ENCODE measurements around the gene FAM184A.

FAM184A gene

GRCh38 chr6:118917546-118918328 lies 160.7 kb downstream of the FAM184A start:
- TF ChIP-seq CTCF (IDR thresholded peaks at IDR 0.05; ENCODE audit: borderline replicate concordance, extremely low read depth, low read length, poor library complexity, severe bottlenecking), result no peak
- no peak for TF ChIP-seq EZH2 (IDR thresholded peaks at IDR 0.05; ENCODE audit: borderline replicate concordance, low read depth, low read length, severe bottlenecking)
- ATAC-seq (ENCODE audit: insufficient read depth, low read depth) (no peak), DNase-seq (no peak)
- no peak overlapping the region for H2AFZ ChIP-seq (ENCODE audit: low read depth, low read length)
- H3K4me1 ChIP-seq (ENCODE audit: insufficient read depth, low read length), result no peaks in the 10 kb centered on the region
- peaks cover 92% of the 10 kb centered on the region for H3K36me3 ChIP-seq (ENCODE audit: insufficient read depth, low read length)
- no peaks in the 10 kb centered on the region for H4K20me1 ChIP-seq (ENCODE audit: insufficient read depth, low read length)
- H3K4me2 ChIP-seq (ENCODE audit: insufficient read depth, low read length), result no peak overlapping the region
- no peak overlapping the region for H3K9ac ChIP-seq (ENCODE audit: low read depth, low read length)
- H3K27ac ChIP-seq (ENCODE audit: low read length), result no peak overlapping the region
- no peaks in the 10 kb centered on the region; the same call in 1 of the 2 replicates for H3K79me2 ChIP-seq (ENCODE audit: insufficient read depth, low read length)
- H3K4me3 ChIP-seq (ENCODE audit: low read depth in 1 of 2, low read length in 2 of 2), result no peak overlapping the region
- H3K27me3 ChIP-seq (ENCODE audit: insufficient read depth, low read length, poor library complexity), result no peaks in the 10 kb centered on the region
- H3K9me3 ChIP-seq (ENCODE audit: insufficient read depth, low read length, severe bottlenecking), result no peaks in the 10 kb centered on the region

GRCh38 chr6:118914598-118914997 lies 163.9 kb downstream of the FAM184A start:
- no peak for ATAC-seq (ENCODE audit: insufficient read depth, low read depth)
- Histone ChIP-seq H3K27ac (ENCODE audit: low read length) (no peak overlapping the region), H4K20me1 (ENCODE audit: insufficient read depth, low read length) (no peaks in the 10 kb centered on the region; the same call in 1 of the 2 replicates), H3K4me2 (ENCODE audit: insufficient read depth, low read length) (no peak overlapping the region), H3K4me1 (ENCODE audit: insufficient read depth, low read length) (no peaks in the 10 kb centered on the region), H3K27me3 (ENCODE audit: insufficient read depth, low read length, poor library complexity) (no peaks in the 10 kb centered on the region), H3K4me3 (ENCODE audit: low read depth in 1 of 2, low read length in 2 of 2) (no peak overlapping the region), H3K9me3 (ENCODE audit: insufficient read depth, low read length, severe bottlenecking) (no peaks in the 10 kb centered on the region), H3K79me2 (ENCODE audit: insufficient read depth, low read length) (peaks cover under 1% of the 10 kb centered on the region; the same call in 1 of the 2 replicates), H2AFZ (ENCODE audit: low read depth, low read length) (no peak overlapping the region), H3K9ac (ENCODE audit: low read depth, low read length) (no peak overlapping the region), H3K36me3 (ENCODE audit: insufficient read depth, low read length) (peaks cover 91% of the 10 kb centered on the region)
- no peak for TF ChIP-seq EZH2 (IDR thresholded peaks at IDR 0.05; ENCODE audit: borderline replicate concordance, low read depth, low read length, severe bottlenecking)
- no peak for TF ChIP-seq CTCF (IDR thresholded peaks at IDR 0.05; ENCODE audit: borderline replicate concordance, extremely low read depth, low read length, poor library complexity, severe bottlenecking)
- DNase-seq, result no peak

- H3K27ac ChIP-seq (ENCODE audit: low read length), result no peak overlapping the region
- ATAC-seq (ENCODE audit: insufficient read depth, low read depth) (no peak), DNase-seq (no peak)
- H3K27me3 ChIP-seq (ENCODE audit: insufficient read depth, low read length, poor library complexity), result no peaks in the 10 kb centered on the region
- H3K4me1 ChIP-seq (ENCODE audit: insufficient read depth, low read length), result no peaks in the 10 kb centered on the region
- H3K9me3 ChIP-seq (ENCODE audit: insufficient read depth, low read length, severe bottlenecking), result no peaks in the 10 kb centered on the region
- no peak for TF ChIP-seq CTCF (IDR thresholded peaks at IDR 0.05; ENCODE audit: borderline replicate concordance, extremely low read depth, low read length, poor library complexity, severe bottlenecking)
- TF ChIP-seq EZH2 (IDR thresholded peaks at IDR 0.05; ENCODE audit: borderline replicate concordance, low read depth, low read length, severe bottlenecking), result no peak
- no peak overlapping the region for H2AFZ ChIP-seq (ENCODE audit: low read depth, low read length)
- no peak overlapping the region for H3K4me2 ChIP-seq (ENCODE audit: insufficient read depth, low read length)
- H3K4me3 ChIP-seq (ENCODE audit: low read depth in 1 of 2, low read length in 2 of 2), result no peak overlapping the region
- H4K20me1 ChIP-seq (ENCODE audit: insufficient read depth, low read length), result no peaks in the 10 kb centered on the region; the same call in 1 of the 2 replicates
- peaks cover 7% of the 10 kb centered on the region; the same call in 1 of the 2 replicates for H3K79me2 ChIP-seq (ENCODE audit: insufficient read depth, low read length)
- no peak overlapping the region for H3K9ac ChIP-seq (ENCODE audit: low read depth, low read length)
- H3K36me3 ChIP-seq (ENCODE audit: insufficient read depth, low read length), result peaks cover 92% of the 10 kb centered on the region
These were observed 165.3 kb downstream of the FAM184A start for GRCh38 chr6:118913161-118913560.
